Left ventricle myocardium superior (tissue), 1 donor: ENCODE measurements around the gene PSMA2. TPM values are rescaled to one million over a fixed set of nuclear protein-coding genes. Genes with fewer than 3 reads are reported as not detected.

ENCODE experiments used
- ATAC-seq: fragments of 200-7000 bp; cut with Tn5 transposase; one replicate; pipeline ENCODE4 v1.9.1; 2020; ENCODE audit warnings: mild to moderate bottlenecking, moderate library complexity
- DNase-seq: peaks from one replicate; pipeline ENCODE4 v3.0.0-alpha.2; 2020
- intact Hi-C: fragments of 100-400 bp; cut with micrococcal nuclease; formaldehyde crosslinking; loops from one replicate; pipeline ENCODE4 v1.11.0; 2022
- total RNA-seq: library from RNA; stranded (reverse); fragmentation: NEBNext Ultra II Directional; extraction: Animal tissue kit (Norgen Biotek cat#: 25700); gene quantifications from one replicate; pipeline ENCODE4 v1.2.1, GENCODE V29; 2021
- donor health status: DM: no; HTN: yes; CAD: no; lungs with severe emphysema.

Gene PSMA2
- total RNA-seq, 1 donor from 2014 or later, result 90.1 TPM

- DNase-seq (no peak), ATAC-seq (no peak)
- intact Hi-C loops, result no loop called here
These were observed 63.5 kb downstream of the PSMA2 start for GRCh38 chr7:42868480-42868879.

Other genes starting within 250 kb of the PSMA2 start
- 5.7 TPM for gene C7orf25, start 20.1 kb downstream of the PSMA2 start, total RNA-seq
- 68.7 TPM for gene MRPL32, start 202 bp upstream of the PSMA2 start, total RNA-seq
- gene HECW1, start 180.5 kb upstream of the PSMA2 start, total RNA-seq, result not detected